ENCODE results near the gene ARMC9. TPM values are rescaled to one million over a fixed set of nuclear protein-coding genes. Genes with fewer than 3 reads are reported as not detected.

The ARMC9 gene
- total RNA-seq, 3 donors from 2014 or later = 10.9 to 32.2 (median 11.9) TPM

DNA sequence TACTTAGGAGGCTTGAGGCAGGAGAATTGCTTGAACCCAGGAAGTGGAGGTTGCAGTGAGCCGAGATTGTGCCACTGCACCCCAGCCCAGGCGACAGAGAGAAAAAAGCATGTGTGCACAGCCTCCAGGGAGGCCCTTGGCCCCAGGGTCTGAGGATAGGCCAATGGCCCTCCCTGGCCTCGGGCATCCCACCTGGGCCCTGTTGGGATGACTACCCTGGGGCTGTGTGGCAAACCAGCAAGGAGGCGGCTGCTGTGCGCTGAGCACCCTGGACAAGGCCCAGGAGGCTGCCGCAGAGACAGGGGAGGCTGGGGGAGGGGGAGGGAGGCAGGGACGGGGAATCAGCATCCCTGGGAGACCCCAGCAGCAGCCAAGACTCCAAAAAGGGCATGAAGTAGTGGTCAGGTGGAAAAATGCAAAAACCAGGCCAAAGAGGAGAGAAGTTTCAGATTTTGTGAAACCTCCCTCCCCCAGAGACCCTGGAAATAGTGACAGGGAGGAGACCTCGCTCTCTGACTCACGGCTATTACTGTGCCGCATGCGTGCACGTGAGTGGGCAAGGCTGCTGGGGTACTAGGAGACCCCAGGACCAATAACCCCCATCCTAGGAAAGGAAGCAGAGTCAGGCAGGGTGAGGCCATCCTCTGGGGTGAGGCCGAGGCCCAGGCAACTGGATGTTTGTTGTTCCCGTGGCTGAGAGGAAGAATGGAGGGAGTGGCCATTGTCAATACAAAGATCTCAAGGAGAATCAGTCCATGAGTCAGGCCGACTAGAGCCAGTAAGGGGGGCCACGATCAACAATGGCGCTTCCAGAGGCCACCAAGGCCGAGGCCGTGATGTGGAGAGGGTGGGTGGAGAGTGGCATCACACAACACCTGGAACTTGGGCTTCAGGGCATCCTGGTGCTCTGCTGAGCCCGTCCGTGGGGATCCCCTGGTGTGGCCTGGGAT lies 181.1 kb downstream of the ARMC9 start:
- DNase-seq = peak; percentile 69 to 73 (median 72)
- peaks cover 33% of the 10 kb centered on the region for H3K4me1 ChIP-seq (ENCODE audit: low read depth)
- H3K4me3 ChIP-seq = no peak overlapping the region
- H3K36me3 ChIP-seq (ENCODE audit: low read depth) = no peaks in the 10 kb centered on the region
- TF ChIP-seq, protein P1, sequence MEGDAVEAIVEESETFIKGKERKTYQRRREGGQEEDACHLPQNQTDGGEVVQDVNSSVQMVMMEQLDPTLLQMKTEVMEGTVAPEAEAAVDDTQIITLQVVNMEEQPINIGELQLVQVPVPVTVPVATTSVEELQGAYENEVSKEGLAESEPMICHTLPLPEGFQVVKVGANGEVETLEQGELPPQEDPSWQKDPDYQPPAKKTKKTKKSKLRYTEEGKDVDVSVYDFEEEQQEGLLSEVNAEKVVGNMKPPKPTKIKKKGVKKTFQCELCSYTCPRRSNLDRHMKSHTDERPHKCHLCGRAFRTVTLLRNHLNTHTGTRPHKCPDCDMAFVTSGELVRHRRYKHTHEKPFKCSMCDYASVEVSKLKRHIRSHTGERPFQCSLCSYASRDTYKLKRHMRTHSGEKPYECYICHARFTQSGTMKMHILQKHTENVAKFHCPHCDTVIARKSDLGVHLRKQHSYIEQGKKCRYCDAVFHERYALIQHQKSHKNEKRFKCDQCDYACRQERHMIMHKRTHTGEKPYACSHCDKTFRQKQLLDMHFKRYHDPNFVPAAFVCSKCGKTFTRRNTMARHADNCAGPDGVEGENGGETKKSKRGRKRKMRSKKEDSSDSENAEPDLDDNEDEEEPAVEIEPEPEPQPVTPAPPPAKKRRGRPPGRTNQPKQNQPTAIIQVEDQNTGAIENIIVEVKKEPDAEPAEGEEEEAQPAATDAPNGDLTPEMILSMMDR (IDR thresholded peaks at IDR 0.05) = no peak
- intact Hi-C loops (cut with DNase I, micrococcal nuclease) = no loop called here
- no peaks in the 10 kb centered on the region for H3K9me3 ChIP-seq
- ATAC-seq = peak; percentile 79

DNA sequence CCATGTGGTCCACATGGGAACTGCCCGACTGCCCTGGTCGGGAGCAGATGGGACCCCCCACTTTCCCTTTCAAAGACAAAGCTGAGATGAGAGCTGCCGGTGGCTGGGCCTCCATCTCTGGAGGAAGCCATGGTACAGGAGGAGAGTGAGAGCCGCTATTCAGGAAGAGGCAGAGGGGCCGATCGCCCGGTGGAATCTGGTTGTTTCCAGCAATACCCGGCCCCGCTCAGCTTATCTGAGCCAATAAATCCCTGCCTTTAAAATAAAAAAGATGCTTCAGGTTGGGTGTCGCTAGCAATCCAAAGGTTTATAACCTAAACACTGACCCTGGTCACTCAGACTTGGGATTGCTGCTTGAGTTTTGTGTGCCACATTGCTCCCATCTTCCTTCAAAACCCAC lies 181.9 kb downstream of the ARMC9 start:
- intact Hi-C loops (cut with DNase I, micrococcal nuclease) = no loop called here
- Histone ChIP-seq H3K9me3 (no peaks in the 10 kb centered on the region), H3K36me3 (ENCODE audit: low read depth) (no peaks in the 10 kb centered on the region), H3K4me1 (ENCODE audit: low read depth) (peaks cover 33% of the 10 kb centered on the region), H3K4me3 (no peak overlapping the region)
- TF ChIP-seq, protein P1 (IDR thresholded peaks at IDR 0.05) = no peak
- DNase-seq = peak in 1 of 3 donors; percentile 53
- ATAC-seq = peak; percentile 13

DNA sequence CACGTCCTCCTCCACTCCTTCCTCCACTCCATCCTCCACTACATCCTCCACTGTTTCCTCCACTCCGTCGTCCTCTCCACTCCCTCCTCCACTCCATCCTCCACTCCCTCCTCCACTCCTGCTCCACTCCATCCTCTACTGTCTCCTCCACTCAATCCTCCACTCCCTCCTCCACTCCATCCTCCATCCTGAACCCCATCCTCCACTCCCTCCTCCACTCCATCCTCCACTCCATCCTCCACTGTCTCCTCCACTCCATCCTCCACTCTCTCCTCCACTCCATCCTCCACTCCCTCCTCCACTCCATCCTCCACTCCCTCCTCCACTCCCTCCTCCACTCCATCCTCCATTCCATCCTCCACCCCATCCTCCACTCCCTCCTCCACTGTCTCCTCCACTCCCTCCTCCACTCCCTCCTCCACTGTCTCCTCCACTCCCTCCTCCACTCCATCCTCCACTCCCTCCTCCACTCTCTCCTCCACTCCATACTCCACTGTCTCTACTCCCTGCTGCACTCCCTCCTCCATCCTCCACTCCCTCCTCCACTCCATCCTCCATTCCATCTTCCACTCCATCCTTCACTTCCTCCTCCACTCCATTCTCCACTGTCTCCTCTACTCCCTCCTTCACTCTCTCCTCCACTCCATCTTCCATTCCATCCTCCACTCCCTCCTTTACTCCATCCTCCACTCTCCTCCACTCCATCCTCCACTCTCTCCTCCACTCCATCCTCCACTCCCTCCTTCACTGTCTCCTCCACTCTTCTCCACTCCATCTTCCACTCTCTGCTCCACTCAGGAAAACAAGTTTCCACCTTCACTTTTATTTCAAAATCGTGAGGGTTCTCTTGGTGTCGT lies 182.8 kb downstream of the ARMC9 start:
- DNase-seq = no peak
- H3K4me1 ChIP-seq (ENCODE audit: low read depth) = peaks cover 33% of the 10 kb centered on the region
- ATAC-seq = no peak
- intact Hi-C loops (cut with DNase I, micrococcal nuclease) = no loop called here
- H3K4me3 ChIP-seq = no peak overlapping the region
- TF ChIP-seq, protein P1 (IDR thresholded peaks at IDR 0.05) = no peak
- H3K36me3 ChIP-seq (ENCODE audit: low read depth) = no peaks in the 10 kb centered on the region
- H3K9me3 ChIP-seq = no peaks in the 10 kb centered on the region

DNA sequence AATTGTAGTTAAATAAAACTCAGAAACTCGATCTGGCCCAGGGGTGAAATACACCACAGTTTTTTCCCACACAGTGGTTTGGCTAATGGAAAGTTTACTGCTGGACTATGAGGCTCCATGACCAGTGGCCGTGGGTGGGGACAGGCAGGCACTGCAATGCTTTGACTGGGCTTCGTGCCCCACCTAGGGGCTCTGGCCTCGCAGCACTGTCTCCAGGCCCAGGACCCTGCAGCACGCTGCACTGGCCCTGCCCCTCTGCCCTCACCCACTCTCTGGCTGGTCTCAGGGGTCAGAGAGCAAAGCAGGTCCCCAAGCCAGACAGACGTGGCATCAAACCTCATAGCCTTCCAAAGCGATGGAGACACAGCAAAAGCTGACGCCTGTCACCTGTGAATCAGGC lies 183.7 kb downstream of the ARMC9 start:
- ATAC-seq (no peak), DNase-seq (peak in 1 of 3 donors; percentile 36)
- TF ChIP-seq, protein P1 (IDR thresholded peaks at IDR 0.05) = no peak
- H3K36me3 ChIP-seq (ENCODE audit: low read depth) = no peaks in the 10 kb centered on the region
- intact Hi-C loops (cut with DNase I, micrococcal nuclease) = no loop called here
- H3K4me1 ChIP-seq (ENCODE audit: low read depth) = peaks cover 33% of the 10 kb centered on the region
- no peak overlapping the region for H3K4me3 ChIP-seq
- H3K9me3 ChIP-seq = no peaks in the 10 kb centered on the region

DNA sequence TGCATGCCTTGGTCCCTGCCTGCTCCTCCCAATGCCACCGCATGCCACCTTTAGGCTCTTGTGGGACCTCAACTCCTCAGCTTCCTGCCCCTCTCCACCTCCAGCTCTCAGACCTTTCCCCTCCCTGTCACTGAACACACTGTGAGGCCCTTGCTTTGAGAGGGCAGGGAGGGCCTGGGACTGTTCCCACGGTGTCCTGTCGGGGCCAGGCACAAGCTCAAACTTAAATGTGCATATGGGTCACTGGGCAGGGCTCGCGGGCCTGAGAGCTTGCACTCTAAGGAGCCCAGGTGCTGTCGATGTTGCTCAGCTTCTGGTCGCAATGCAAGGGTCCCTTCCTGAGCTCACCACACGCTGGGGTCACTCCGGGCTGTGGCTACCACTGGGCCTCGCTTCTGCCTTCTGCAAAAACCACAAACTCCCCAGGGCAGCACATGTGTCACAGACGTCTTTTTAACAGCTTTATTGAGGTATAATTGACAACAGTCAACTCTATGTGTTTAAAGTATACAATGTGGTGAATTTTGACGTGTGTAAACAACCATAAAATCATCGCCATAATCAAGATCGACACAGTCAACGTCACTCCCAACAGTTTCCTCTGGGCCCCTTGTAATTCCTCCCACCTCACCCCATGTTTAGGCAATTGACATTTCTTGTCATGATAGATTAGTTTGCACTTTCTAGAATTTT lies 185.1 kb downstream of the ARMC9 start:
- peak in 2 of 3 donors; percentile 60 to 65 for DNase-seq
- Histone ChIP-seq H3K36me3 (ENCODE audit: low read depth) (no peaks in the 10 kb centered on the region), H3K4me3 (no peak overlapping the region), H3K4me1 (ENCODE audit: low read depth) (peaks cover 25% of the 10 kb centered on the region), H3K9me3 (no peaks in the 10 kb centered on the region)
- intact Hi-C loops (cut with DNase I, micrococcal nuclease) = no loop called here
- peak; percentile 80 for ATAC-seq
- TF ChIP-seq, protein P1 (IDR thresholded peaks at IDR 0.05) = no peak
